Measurements from ENCODE around the gene FAM174C. TPM values are rescaled to one million over a fixed set of nuclear protein-coding genes. Genes with fewer than 3 reads are reported as not detected.

Gene FAM174C
- polyA plus RNA-seq, 1 donor (not counting 4 experiments of a cell fraction or from before 2014, with no cell fraction given): 18.5 TPM

DNA sequence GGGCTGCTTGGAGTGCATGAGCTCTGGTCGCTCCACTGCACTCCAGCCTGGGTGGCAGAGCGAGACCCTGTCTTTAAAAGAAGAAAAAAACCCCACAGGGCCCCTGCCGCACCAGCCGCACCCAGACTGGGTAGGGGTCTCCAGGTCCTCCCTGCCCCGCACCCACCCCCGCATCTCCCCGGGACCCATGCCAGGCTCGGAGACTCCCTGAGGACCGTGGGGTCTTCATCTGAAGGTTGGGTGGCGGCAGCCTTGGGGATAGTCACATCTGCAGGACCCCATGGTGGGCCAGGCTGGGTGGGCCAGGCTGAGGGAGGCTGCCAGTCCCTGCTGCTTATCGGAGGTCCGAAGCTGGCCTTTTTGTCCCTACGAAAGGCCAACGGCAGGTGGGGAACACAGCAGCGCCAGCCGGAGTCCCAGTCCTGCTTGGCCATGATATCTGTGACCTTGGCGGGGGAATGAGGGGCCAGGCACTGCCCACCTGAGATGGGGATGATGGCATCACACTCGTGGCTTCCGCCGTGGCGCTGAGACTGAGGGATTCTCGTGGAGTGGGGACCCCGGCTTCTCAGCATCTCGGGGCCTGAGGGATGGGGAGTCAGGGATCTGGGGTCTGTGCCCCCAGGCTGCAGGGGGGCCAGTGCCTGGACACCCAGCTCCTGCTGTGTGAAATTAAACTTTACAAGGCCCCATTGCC is 21.4 kb downstream of the FAM174C start:
- no peaks in the 10 kb centered on the region for H4K20me1 ChIP-seq (ENCODE audit: control insufficient read depth, extremely low read depth, insufficient read depth, low read length)
- H3K4me2 ChIP-seq (ENCODE audit: control insufficient read depth, extremely low read depth, insufficient read depth, low read depth, low read length): no peak overlapping the region
- H3K4me1 ChIP-seq (ENCODE audit: control insufficient read depth, extremely low read depth, insufficient read depth, low read length): no peaks in the 10 kb centered on the region
- H3K79me2 ChIP-seq (ENCODE audit: control insufficient read depth, insufficient read depth, low read length): no peaks in the 10 kb centered on the region
- DNase-seq (ENCODE audit: low read depth, low spot score) (no peak), FAIRE-seq (no peak)
- H3K9me1 ChIP-seq (ENCODE audit: control insufficient read depth, extremely low read depth, insufficient read depth, low read length): no peaks in the 10 kb centered on the region
- peaks cover 48% of the 10 kb centered on the region for H3K27me3 ChIP-seq (ENCODE audit: control insufficient read depth, extremely low read depth, insufficient read depth, low read length)
- H3K9ac ChIP-seq (ENCODE audit: control insufficient read depth, extremely low read depth, insufficient read depth, low read length): no peak overlapping the region
- no peak overlapping the region for H2AFZ ChIP-seq (ENCODE audit: control insufficient read depth, low read length)
- H3K27ac ChIP-seq (ENCODE audit: control insufficient read depth, insufficient read depth, low read length): no peak overlapping the region
- dilution Hi-C loops (cut with MboI; ENCODE audit: extremely low pct_ligation_motif_present, low sequenced_read_pairs): no loop called here
- H3K9me3 ChIP-seq (ENCODE audit: control insufficient read depth, low read depth, low read length): no peaks in the 10 kb centered on the region
- H3K4me3 ChIP-seq (ENCODE audit: control insufficient read depth in 2 of 3, extremely low read depth in 1 of 3, insufficient read depth in 2 of 3, low read depth in 1 of 3, low read length in 3 of 3): no peak overlapping the region
- H3K36me3 ChIP-seq (ENCODE audit: control insufficient read depth in 2 of 2, extremely low read depth in 1 of 2, insufficient read depth in 2 of 2, low read length in 2 of 2): no peaks in the 10 kb centered on the region
- TF ChIP-seq, protein P1, sequence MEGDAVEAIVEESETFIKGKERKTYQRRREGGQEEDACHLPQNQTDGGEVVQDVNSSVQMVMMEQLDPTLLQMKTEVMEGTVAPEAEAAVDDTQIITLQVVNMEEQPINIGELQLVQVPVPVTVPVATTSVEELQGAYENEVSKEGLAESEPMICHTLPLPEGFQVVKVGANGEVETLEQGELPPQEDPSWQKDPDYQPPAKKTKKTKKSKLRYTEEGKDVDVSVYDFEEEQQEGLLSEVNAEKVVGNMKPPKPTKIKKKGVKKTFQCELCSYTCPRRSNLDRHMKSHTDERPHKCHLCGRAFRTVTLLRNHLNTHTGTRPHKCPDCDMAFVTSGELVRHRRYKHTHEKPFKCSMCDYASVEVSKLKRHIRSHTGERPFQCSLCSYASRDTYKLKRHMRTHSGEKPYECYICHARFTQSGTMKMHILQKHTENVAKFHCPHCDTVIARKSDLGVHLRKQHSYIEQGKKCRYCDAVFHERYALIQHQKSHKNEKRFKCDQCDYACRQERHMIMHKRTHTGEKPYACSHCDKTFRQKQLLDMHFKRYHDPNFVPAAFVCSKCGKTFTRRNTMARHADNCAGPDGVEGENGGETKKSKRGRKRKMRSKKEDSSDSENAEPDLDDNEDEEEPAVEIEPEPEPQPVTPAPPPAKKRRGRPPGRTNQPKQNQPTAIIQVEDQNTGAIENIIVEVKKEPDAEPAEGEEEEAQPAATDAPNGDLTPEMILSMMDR (optimal IDR thresholded peaks at IDR 0.05 in 1 of 3, IDR thresholded peaks at IDR 0.05 in 1 of 3, conservative IDR thresholded peaks at IDR 0.05 in 1 of 3; ENCODE audit: extremely low read depth in 1 of 3, insufficient read depth in 2 of 3, low read length in 3 of 3): no peak
- TF ChIP-seq EZH2 (IDR thresholded peaks at IDR 0.05; ENCODE audit: low read length): no peak

DNA sequence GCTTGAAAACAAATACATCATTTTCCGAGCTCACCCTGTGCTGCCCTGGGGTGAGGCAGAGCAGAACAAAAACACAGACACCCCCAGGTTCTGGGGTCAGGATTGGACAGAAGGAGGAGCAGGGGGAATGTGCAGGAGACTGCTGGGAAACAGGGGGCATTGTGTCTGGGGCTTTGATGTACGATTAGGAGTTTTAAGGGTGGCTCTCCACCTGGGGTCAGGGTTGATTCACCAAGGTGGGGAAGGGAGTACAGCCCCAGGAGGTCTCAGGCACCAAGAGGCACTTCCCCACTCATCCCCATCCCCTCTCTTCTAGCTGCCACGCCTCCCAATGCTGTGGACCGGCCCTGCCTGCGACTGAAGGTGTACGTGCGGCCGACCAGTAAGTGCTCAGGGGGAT is 22.9 kb downstream of the FAM174C start:
- no peak overlapping the region for H3K27ac ChIP-seq (ENCODE audit: control insufficient read depth, insufficient read depth, low read length)
- no peak overlapping the region for H3K4me2 ChIP-seq (ENCODE audit: control insufficient read depth, extremely low read depth, insufficient read depth, low read depth, low read length)
- H3K79me2 ChIP-seq (ENCODE audit: control insufficient read depth, insufficient read depth, low read length): no peaks in the 10 kb centered on the region
- H3K4me3 ChIP-seq (ENCODE audit: control insufficient read depth in 2 of 3, extremely low read depth in 1 of 3, insufficient read depth in 2 of 3, low read depth in 1 of 3, low read length in 3 of 3): no peak overlapping the region
- H4K20me1 ChIP-seq (ENCODE audit: control insufficient read depth, extremely low read depth, insufficient read depth, low read length): no peaks in the 10 kb centered on the region
- H3K9me1 ChIP-seq (ENCODE audit: control insufficient read depth, extremely low read depth, insufficient read depth, low read length): no peaks in the 10 kb centered on the region
- TF ChIP-seq, protein P1 (optimal IDR thresholded peaks at IDR 0.05 in 1 of 3, IDR thresholded peaks at IDR 0.05 in 1 of 3, conservative IDR thresholded peaks at IDR 0.05 in 1 of 3; ENCODE audit: extremely low read depth in 1 of 3, insufficient read depth in 2 of 3, low read length in 3 of 3): no peak
- no peak for TF ChIP-seq EZH2 (IDR thresholded peaks at IDR 0.05; ENCODE audit: low read length)
- no peak overlapping the region for H2AFZ ChIP-seq (ENCODE audit: control insufficient read depth, low read length)
- no peaks in the 10 kb centered on the region for H3K36me3 ChIP-seq (ENCODE audit: control insufficient read depth in 2 of 2, extremely low read depth in 1 of 2, insufficient read depth in 2 of 2, low read length in 2 of 2)
- H3K27me3 ChIP-seq (ENCODE audit: control insufficient read depth, extremely low read depth, insufficient read depth, low read length): peaks cover 33% of the 10 kb centered on the region
- no peaks in the 10 kb centered on the region for H3K9me3 ChIP-seq (ENCODE audit: control insufficient read depth, low read depth, low read length)
- dilution Hi-C loops (cut with MboI; ENCODE audit: extremely low pct_ligation_motif_present, low sequenced_read_pairs): no loop called here
- H3K4me1 ChIP-seq (ENCODE audit: control insufficient read depth, extremely low read depth, insufficient read depth, low read length): no peaks in the 10 kb centered on the region
- DNase-seq (ENCODE audit: low read depth, low spot score) (no peak), FAIRE-seq (no peak)
- H3K9ac ChIP-seq (ENCODE audit: control insufficient read depth, extremely low read depth, insufficient read depth, low read length): no peak overlapping the region

All from keratinocyte (primary cell).